Measurements from ENCODE around the gene YEATS4. TPM values are rescaled to one million over a fixed set of nuclear protein-coding genes. Genes with fewer than 3 reads are reported as not detected.
A peak's percentile ranks its signal among the peaks of the same experiment; 100 is the strongest.

Gene YEATS4
- total and polyA plus RNA-seq, 9 of the 15 experiments (the other 6 are each of a cell fraction or from before 2014, with no cell fraction given), result 25.9 to 92.2 (median 49.2) TPM

DNA sequence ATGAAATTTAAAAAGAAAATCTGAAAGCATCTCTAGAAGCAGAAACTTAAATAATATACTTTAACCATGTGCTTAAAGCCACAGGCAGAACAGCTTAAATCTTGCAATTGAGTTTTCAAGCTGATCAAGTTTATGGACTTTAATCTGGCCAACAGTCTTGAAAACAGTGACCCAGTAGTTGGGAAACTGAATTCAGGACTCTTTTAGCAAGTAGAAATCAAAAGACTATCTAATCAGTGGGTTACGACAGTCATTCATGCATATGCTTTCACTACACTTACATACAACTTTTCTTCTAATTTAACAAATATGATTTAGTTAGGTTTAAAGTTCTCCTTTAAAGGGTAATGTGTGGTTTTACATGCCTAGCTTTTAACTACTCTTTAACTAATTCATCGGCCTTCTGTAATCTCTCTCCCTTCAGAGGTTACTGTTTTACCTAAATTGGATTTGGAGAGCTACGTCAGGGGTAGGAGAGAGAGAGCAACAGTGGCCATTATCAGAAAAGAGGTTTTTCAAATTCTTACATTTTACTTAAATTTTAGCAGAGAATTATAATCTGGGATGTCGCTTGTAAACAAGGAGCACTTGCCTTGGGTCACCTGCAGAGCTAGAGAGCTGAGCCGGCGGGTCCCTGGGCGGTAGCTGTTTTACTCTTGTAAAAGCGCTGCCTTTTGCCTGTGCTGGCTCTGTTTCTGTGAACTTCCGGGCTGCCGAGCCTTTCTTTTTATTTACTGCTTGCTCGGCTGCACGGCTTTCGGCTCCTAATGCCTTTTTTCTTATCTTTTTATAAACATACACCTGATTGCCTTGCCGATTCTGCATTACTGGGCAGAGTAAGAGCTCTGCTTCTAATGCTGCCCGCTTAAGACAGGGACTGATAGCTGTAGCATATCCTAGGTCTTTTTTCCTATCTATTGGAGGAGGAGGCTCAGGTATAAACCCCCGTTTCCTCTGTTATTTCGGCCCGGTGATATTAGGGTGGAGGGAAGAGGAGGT lies 28.8 kb upstream of the YEATS4 start (continued):
- no peak for TF ChIP-seq HDAC8 (tag; IDR thresholded peaks at IDR 0.05)
- TF ChIP-seq POLR2B (IDR thresholded peaks at IDR 0.05; ENCODE audit: low read depth, partially characterized antibody), result peak; percentile 50
- 0 out of 2 replicates have a peak, but pooled peaks have one; percentile 50 for TF ChIP-seq BACH1 (tag; IDR thresholded peaks at IDR 0.05)
- peak; percentile 35 for TF ChIP-seq SMARCB1 (IDR thresholded peaks at IDR 0.05; ENCODE audit: insufficient read length, low read depth)
- TF ChIP-seq TAF7 (tag; IDR thresholded peaks at IDR 0.05), result peak; percentile 42; the same call in 1 of the 2 replicates
- no peak for TF ChIP-seq RAD51 (IDR thresholded peaks at IDR 0.05; ENCODE audit: borderline replicate concordance, low read depth)
- no peak for TF ChIP-seq ZKSCAN3 (CRISPR knock-in tag; IDR thresholded peaks at IDR 0.05)
- TF ChIP-seq DPF2 (IDR thresholded peaks at IDR 0.05), result peak; percentile 68; the same call in 1 of the 2 replicates
- TF ChIP-seq, protein P1, sequence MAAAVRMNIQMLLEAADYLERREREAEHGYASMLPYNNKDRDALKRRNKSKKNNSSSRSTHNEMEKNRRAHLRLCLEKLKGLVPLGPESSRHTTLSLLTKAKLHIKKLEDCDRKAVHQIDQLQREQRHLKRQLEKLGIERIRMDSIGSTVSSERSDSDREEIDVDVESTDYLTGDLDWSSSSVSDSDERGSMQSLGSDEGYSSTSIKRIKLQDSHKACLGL (CRISPR knock-in tag; IDR thresholded peaks at IDR 0.05; ENCODE audit: borderline replicate concordance, poor library complexity, severe bottlenecking), result no peak
- no peak for TF ChIP-seq RBM14 (IDR thresholded peaks at IDR 0.05; ENCODE audit: borderline replicate concordance, insufficient read depth, low read depth, low read length)
- TF ChIP-seq, protein P2, sequence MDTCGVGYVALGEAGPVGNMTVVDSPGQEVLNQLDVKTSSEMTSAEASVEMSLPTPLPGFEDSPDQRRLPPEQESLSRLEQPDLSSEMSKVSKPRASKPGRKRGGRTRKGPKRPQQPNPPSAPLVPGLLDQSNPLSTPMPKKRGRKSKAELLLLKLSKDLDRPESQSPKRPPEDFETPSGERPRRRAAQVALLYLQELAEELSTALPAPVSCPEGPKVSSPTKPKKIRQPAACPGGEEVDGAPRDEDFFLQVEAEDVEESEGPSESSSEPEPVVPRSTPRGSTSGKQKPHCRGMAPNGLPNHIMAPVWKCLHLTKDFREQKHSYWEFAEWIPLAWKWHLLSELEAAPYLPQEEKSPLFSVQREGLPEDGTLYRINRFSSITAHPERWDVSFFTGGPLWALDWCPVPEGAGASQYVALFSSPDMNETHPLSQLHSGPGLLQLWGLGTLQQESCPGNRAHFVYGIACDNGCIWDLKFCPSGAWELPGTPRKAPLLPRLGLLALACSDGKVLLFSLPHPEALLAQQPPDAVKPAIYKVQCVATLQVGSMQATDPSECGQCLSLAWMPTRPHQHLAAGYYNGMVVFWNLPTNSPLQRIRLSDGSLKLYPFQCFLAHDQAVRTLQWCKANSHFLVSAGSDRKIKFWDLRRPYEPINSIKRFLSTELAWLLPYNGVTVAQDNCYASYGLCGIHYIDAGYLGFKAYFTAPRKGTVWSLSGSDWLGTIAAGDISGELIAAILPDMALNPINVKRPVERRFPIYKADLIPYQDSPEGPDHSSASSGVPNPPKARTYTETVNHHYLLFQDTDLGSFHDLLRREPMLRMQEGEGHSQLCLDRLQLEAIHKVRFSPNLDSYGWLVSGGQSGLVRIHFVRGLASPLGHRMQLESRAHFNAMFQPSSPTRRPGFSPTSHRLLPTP (IDR thresholded peaks at IDR 0.05; ENCODE audit: borderline replicate concordance, extremely low read depth, insufficient read length), result no peak
- no peak for TF ChIP-seq WHSC1 (IDR thresholded peaks at IDR 0.05; ENCODE audit: low read length)
- TF ChIP-seq, protein P3, sequence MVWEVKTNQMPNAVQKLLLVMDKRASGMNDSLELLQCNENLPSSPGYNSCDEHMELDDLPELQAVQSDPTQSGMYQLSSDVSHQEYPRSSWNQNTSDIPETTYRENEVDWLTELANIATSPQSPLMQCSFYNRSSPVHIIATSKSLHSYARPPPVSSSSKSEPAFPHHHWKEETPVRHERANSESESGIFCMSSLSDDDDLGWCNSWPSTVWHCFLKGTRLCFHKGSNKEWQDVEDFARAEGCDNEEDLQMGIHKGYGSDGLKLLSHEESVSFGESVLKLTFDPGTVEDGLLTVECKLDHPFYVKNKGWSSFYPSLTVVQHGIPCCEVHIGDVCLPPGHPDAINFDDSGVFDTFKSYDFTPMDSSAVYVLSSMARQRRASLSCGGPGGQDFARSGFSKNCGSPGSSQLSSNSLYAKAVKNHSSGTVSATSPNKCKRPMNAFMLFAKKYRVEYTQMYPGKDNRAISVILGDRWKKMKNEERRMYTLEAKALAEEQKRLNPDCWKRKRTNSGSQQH (CRISPR knock-in tag; IDR thresholded peaks at IDR 0.05), result no peak
- peak; percentile 88 for TF ChIP-seq ELF1 (tag; IDR thresholded peaks at IDR 0.05)
- TF ChIP-seq ZNF695 (CRISPR knock-in tag; IDR thresholded peaks at IDR 0.05), result no peak
- no peak for TF ChIP-seq C11orf30 (IDR thresholded peaks at IDR 0.05; ENCODE audit: low read depth)
- TF ChIP-seq SMARCC2 (IDR thresholded peaks at IDR 0.05; ENCODE audit: low read depth), result peak; percentile 46; the same call in 1 of the 2 replicates
- no peak for TF ChIP-seq ADNP (tag; IDR thresholded peaks at IDR 0.05)
- TF ChIP-seq, protein P4, sequence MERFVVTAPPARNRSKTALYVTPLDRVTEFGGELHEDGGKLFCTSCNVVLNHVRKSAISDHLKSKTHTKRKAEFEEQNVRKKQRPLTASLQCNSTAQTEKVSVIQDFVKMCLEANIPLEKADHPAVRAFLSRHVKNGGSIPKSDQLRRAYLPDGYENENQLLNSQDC (CRISPR knock-in tag; IDR thresholded peaks at IDR 0.05), result no peak
